ENCODE measurements around the gene A4GNT.

The A4GNT gene

DNA sequence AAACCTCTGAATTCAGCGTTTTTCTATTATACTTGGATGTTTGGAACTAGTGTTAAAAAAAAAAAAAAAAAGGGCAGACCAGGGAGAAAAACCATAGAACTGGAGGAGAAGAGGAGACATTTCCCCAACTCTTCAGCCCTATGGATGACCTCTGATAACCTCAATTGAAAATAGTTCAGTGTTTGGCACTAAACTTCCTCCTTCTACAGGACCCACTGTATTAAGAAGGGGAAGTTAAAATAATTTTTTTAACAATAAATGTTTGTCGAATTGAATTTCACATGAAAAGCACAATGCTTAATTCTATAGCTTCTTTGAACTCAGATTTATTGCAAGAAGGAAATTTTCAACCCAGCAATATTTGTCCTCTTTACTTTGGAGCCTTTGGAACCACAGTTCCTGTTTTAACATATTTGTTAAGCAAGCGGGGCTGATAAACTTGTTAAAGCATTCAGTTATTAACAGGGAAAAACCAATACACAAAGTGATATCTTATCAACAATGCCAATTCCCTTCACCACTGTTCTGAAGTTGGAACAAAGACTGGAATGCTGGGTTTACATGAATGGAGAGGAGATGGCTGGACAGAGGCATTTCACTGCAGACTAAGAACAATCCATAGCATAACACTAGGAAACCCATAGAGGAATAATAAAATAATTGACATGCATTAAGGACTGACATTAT is 3.1 kb upstream of the A4GNT start:
- no peak overlapping the region for H2BK5ac ChIP-seq (ENCODE audit: low read depth, low read length, poor library complexity, severe bottlenecking)
- no peak overlapping the region for H4K8ac ChIP-seq (ENCODE audit: low read length)
- H2AK5ac ChIP-seq (ENCODE audit: low read length, severe bottlenecking) = no peak overlapping the region
- H2BK120ac ChIP-seq (ENCODE audit: low read depth, low read length) = no peak overlapping the region
- no peak overlapping the region for H3K18ac ChIP-seq (ENCODE audit: low read depth in 1 of 2, low read length in 2 of 2)
- H3K9ac ChIP-seq (ENCODE audit: low read length) = no peak overlapping the region
- no peaks in the 10 kb centered on the region for H3K79me1 ChIP-seq (replicated peaks; ENCODE audit: low read length, poor library complexity, severe bottlenecking)
- H2BK15ac ChIP-seq (ENCODE audit: low read depth, poor library complexity, severe bottlenecking) = no peak overlapping the region
- H2AFZ ChIP-seq (ENCODE audit: low read depth, low read length) = no peak overlapping the region
- no peaks in the 10 kb centered on the region for H3K9me3 ChIP-seq (ENCODE audit: control insufficient read depth, low read length)
- no peaks in the 10 kb centered on the region for H3K36me3 ChIP-seq (ENCODE audit: control insufficient read depth in 1 of 2, insufficient read depth in 2 of 2, low read depth in 1 of 2, low read length in 2 of 2)
- H2BK12ac ChIP-seq (ENCODE audit: low read length in 2 of 2) = no peak overlapping the region
- peaks cover 0 to 5% of the 10 kb centered on the region in 2 experiments for H3K27me3 ChIP-seq (ENCODE audit: control insufficient read depth in 1 of 2, insufficient read depth in 1 of 2, low read length in 2 of 2)
- H3K27ac ChIP-seq (ENCODE audit: low read length, poor library complexity, severe bottlenecking) = no peak overlapping the region
- peaks cover 2% of the 10 kb centered on the region for H3K4me1 ChIP-seq (ENCODE audit: control insufficient read depth, insufficient read depth, low read depth, low read length)
- no peak for DNase-seq
- H3K4me2 ChIP-seq (ENCODE audit: low read length, poor library complexity, severe bottlenecking) = no peak overlapping the region
- no peak overlapping the region for H4K91ac ChIP-seq (ENCODE audit: low read length)
- H3K4ac ChIP-seq (ENCODE audit: low read depth in 1 of 2, low read length in 2 of 2) = no peak overlapping the region
- no peak overlapping the region for H3K4me3 ChIP-seq (ENCODE audit: insufficient read depth in 1 of 2, low read depth in 1 of 2, low read length in 2 of 2)
- H3K23ac ChIP-seq (ENCODE audit: low read length in 2 of 2) = no peak overlapping the region
- no peak overlapping the region for H3K14ac ChIP-seq (ENCODE audit: low read length in 2 of 2)
- WGBS = 100% methylated on average over 1 of the region's 3 CpGs

DNA sequence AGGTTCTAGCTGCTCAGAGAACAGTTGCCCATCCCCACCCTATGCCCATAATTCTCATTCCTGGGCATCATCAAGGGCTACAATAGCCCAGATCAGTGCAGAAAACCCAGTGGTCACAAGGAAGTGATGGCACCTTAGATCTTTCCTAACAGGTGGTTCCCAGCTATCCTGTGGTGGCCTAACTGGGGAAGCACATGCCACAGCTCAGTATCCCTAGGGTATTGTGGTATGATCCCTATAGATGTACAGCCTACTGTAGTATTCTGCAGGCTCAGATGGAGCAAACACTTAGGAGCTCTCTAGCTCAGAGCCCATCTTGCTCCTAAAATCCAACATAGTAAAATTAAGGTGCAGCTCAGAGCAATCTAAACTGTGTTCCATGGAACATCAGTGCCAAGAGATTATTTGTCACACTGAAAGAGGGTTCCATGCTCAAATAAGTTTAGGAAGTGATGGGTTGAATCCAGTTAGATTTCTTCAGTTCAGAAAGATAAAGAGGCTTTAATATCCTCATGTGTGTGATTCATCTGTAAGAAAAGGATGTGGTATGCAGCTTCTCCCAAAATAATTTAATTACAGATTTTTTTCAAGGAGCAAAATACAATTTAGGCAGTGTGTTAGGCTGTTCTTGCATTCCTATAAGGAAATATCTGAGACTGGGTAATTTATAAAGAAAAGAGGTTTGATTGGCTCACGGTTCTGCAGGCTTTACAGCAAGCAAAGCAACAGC is 4.4 kb downstream of the A4GNT start:
- no peak overlapping the region for H3K27ac ChIP-seq (ENCODE audit: low read length, poor library complexity, severe bottlenecking)
- H2BK5ac ChIP-seq (ENCODE audit: low read depth, low read length, poor library complexity, severe bottlenecking) = no peak overlapping the region
- no peak overlapping the region for H3K4me3 ChIP-seq (ENCODE audit: insufficient read depth in 1 of 2, low read depth in 1 of 2, low read length in 2 of 2)
- H2BK12ac ChIP-seq (ENCODE audit: low read length in 2 of 2) = no peak overlapping the region
- H3K36me3 ChIP-seq (ENCODE audit: control insufficient read depth in 1 of 2, insufficient read depth in 2 of 2, low read depth in 1 of 2, low read length in 2 of 2) = no peaks in the 10 kb centered on the region
- no peak overlapping the region for H3K23ac ChIP-seq (ENCODE audit: low read length in 2 of 2)
- H4K91ac ChIP-seq (ENCODE audit: low read length) = no peak overlapping the region
- H4K8ac ChIP-seq (ENCODE audit: low read length) = no peak overlapping the region
- H3K14ac ChIP-seq (ENCODE audit: low read length in 2 of 2) = no peak overlapping the region
- H3K9ac ChIP-seq (ENCODE audit: low read length) = no peak overlapping the region
- no peak overlapping the region for H2AFZ ChIP-seq (ENCODE audit: low read depth, low read length)
- 50% methylated on average over 1 of the region's 1 CpG for WGBS
- no peak for DNase-seq
- no peaks in the 10 kb centered on the region for H3K79me1 ChIP-seq (replicated peaks; ENCODE audit: low read length, poor library complexity, severe bottlenecking)
- no peak overlapping the region for H3K4ac ChIP-seq (ENCODE audit: low read depth in 1 of 2, low read length in 2 of 2)
- H2BK120ac ChIP-seq (ENCODE audit: low read depth, low read length) = no peak overlapping the region
- no peak overlapping the region for H2BK15ac ChIP-seq (ENCODE audit: low read depth, poor library complexity, severe bottlenecking)
- no peak overlapping the region for H3K4me2 ChIP-seq (ENCODE audit: low read length, poor library complexity, severe bottlenecking)
- H3K4me1 ChIP-seq (ENCODE audit: control insufficient read depth, insufficient read depth, low read depth, low read length) = peaks cover 10% of the 10 kb centered on the region
- H3K9me3 ChIP-seq (ENCODE audit: control insufficient read depth, low read length) = peaks cover 7% of the 10 kb centered on the region
- H2AK5ac ChIP-seq (ENCODE audit: low read length, severe bottlenecking) = no peak overlapping the region
- no peaks in the 10 kb centered on the region for H3K27me3 ChIP-seq (ENCODE audit: control insufficient read depth in 1 of 2, insufficient read depth in 1 of 2, low read length in 2 of 2)
- H3K18ac ChIP-seq (ENCODE audit: low read depth in 1 of 2, low read length in 2 of 2) = no peak overlapping the region

- no peaks in the 10 kb centered on the region for H3K79me1 ChIP-seq (replicated peaks; ENCODE audit: low read length, poor library complexity, severe bottlenecking)
- peak overlapping the region; percentile 63 to 75 for H2BK12ac ChIP-seq (ENCODE audit: low read length in 2 of 2)
- no peak overlapping the region for H2BK5ac ChIP-seq (ENCODE audit: low read depth, low read length, poor library complexity, severe bottlenecking)
- H3K4me2 ChIP-seq (ENCODE audit: low read length, poor library complexity, severe bottlenecking) = no peak overlapping the region
- peaks cover 7% of the 10 kb centered on the region for H3K9me3 ChIP-seq (ENCODE audit: control insufficient read depth, low read length)
- H3K36me3 ChIP-seq (ENCODE audit: control insufficient read depth in 1 of 2, insufficient read depth in 2 of 2, low read depth in 1 of 2, low read length in 2 of 2) = no peaks in the 10 kb centered on the region
- H4K8ac ChIP-seq (ENCODE audit: low read length) = no peak overlapping the region
- H2AK5ac ChIP-seq (ENCODE audit: low read length, severe bottlenecking) = peak overlapping the region; percentile 8
- H2AFZ ChIP-seq (ENCODE audit: low read depth, low read length) = peak overlapping the region; percentile 61
- H4K91ac ChIP-seq (ENCODE audit: low read length) = no peak overlapping the region
- H2BK120ac ChIP-seq (ENCODE audit: low read depth, low read length) = peak overlapping the region; percentile 71
- H3K4me1 ChIP-seq (ENCODE audit: control insufficient read depth, insufficient read depth, low read depth, low read length) = peaks cover 8% of the 10 kb centered on the region
- 47% methylated on average over 5 of the region's 5 CpGs for WGBS
- H3K9ac ChIP-seq (ENCODE audit: low read length) = peak overlapping the region; percentile 80
- H2BK15ac ChIP-seq (ENCODE audit: low read depth, poor library complexity, severe bottlenecking) = no peak overlapping the region
- peak overlapping the region in 1 of 2 experiments; percentile 68 for H3K18ac ChIP-seq (ENCODE audit: low read depth in 1 of 2, low read length in 2 of 2)
- peak overlapping the region in 1 of 2 experiments; percentile 46 for H3K4me3 ChIP-seq (ENCODE audit: insufficient read depth in 1 of 2, low read depth in 1 of 2, low read length in 2 of 2)
- H3K27me3 ChIP-seq (ENCODE audit: control insufficient read depth in 1 of 2, insufficient read depth in 1 of 2, low read length in 2 of 2) = no peaks in the 10 kb centered on the region
- peak overlapping the region; percentile 48 for H3K27ac ChIP-seq (ENCODE audit: low read length, poor library complexity, severe bottlenecking)
- no peak overlapping the region for H3K23ac ChIP-seq (ENCODE audit: low read length in 2 of 2)
- peak overlapping the region in 1 of 2 experiments; percentile 55 for H3K14ac ChIP-seq (ENCODE audit: low read length in 2 of 2)
- H3K4ac ChIP-seq (ENCODE audit: low read depth in 1 of 2, low read length in 2 of 2) = no peak overlapping the region
- DNase-seq = peak; percentile 60
Observed at GRCh38 chr3:138125548-138126221, 6.5 kb downstream of the A4GNT start.

Data from mesenchymal stem cell (in vitro differentiated cells and primary cell).